ENCODE results near the gene ATAD3B. TPM values are rescaled to one million over a fixed set of nuclear protein-coding genes. Genes with fewer than 3 reads are reported as not detected.
"Not testable (repeated sequence)": the region's sequence is repeated elsewhere in the genome, so short reads cannot be mapped to it uniquely, and the experiment has no call there.

ATAD3B gene
- total RNA-seq, 2 donors from 2014 or later = 16.8 to 26.9 TPM

GRCh38 chr1:1482856-1483255, 11.3 kb downstream of the ATAD3B start:
- no peak overlapping the region for H3K4me3 ChIP-seq
- H3K36me3 ChIP-seq = peaks cover 7 to 32% of the 10 kb centered on the region in 2 donors
- no peak for DNase-seq (ENCODE audit: low spot score)
- no peak for TF ChIP-seq CTCF (IDR thresholded peaks at IDR 0.05)
- no peak for TF ChIP-seq POLR2AphosphoS5 (IDR thresholded peaks at IDR 0.05)
- no peak for TF ChIP-seq POLR2A (IDR thresholded peaks at IDR 0.05)
- H3K9me3 ChIP-seq = no peaks in the 10 kb centered on the region
- intact Hi-C loops (cut with DNase I) = no loop called here
- no peaks in the 10 kb centered on the region for H3K4me1 ChIP-seq (replicated peaks)
- H3K27ac ChIP-seq = no peak overlapping the region
- H3K27me3 ChIP-seq (replicated peaks; ENCODE audit: insufficient read depth) = no peaks in the 10 kb centered on the region
- WGBS = 97% methylated on average over 14 of the region's 14 CpGs

- DNase-seq (ENCODE audit: low spot score) = no peak
- H3K4me1 ChIP-seq (replicated peaks) = no peaks in the 10 kb centered on the region
- peaks cover 7 to 32% of the 10 kb centered on the region in 2 donors for H3K36me3 ChIP-seq
- WGBS = 96% methylated on average over 16 of the region's 16 CpGs
- H3K4me3 ChIP-seq = no peak overlapping the region
- no peak overlapping the region for H3K27ac ChIP-seq
- no peak for TF ChIP-seq CTCF (IDR thresholded peaks at IDR 0.05)
- no peak for TF ChIP-seq POLR2AphosphoS5 (IDR thresholded peaks at IDR 0.05)
- TF ChIP-seq POLR2A (IDR thresholded peaks at IDR 0.05) = no peak
- intact Hi-C loops (cut with DNase I) = no loop called here
- H3K27me3 ChIP-seq (replicated peaks; ENCODE audit: insufficient read depth) = no peaks in the 10 kb centered on the region
- no peaks in the 10 kb centered on the region for H3K9me3 ChIP-seq
Measured at GRCh38 chr1:1483714-1484113, 12.1 kb downstream of the ATAD3B start.

GRCh38 chr1:1484976-1485750, 13.6 kb downstream of the ATAD3B start:
- H3K27me3 ChIP-seq (replicated peaks; ENCODE audit: insufficient read depth); H3K27ac ChIP-seq; H3K9me3 ChIP-seq; H3K4me3 ChIP-seq; DNase-seq (ENCODE audit: low spot score); H3K4me1 ChIP-seq (replicated peaks); intact Hi-C loops (cut with DNase I): not testable (repeated sequence)
- WGBS = 93% methylated on average over 37 of the region's 46 CpGs
- H3K36me3 ChIP-seq = peaks cover 6 to 24% of the 10 kb centered on the region in 2 donors

GRCh38 chr1:1485755-1486317, 14.3 kb downstream of the ATAD3B start:
- H3K4me3 ChIP-seq; H3K9me3 ChIP-seq; H3K27ac ChIP-seq; DNase-seq (ENCODE audit: low spot score); intact Hi-C loops (cut with DNase I); H3K27me3 ChIP-seq (replicated peaks; ENCODE audit: insufficient read depth); H3K4me1 ChIP-seq (replicated peaks): not testable (repeated sequence)
- 73% methylated on average over 30 of the region's 31 CpGs for WGBS
- H3K36me3 ChIP-seq = peaks cover 3 to 20% of the 10 kb centered on the region in 2 donors

- Histone ChIP-seq H3K4me1 (replicated peaks) (no peaks in the 10 kb centered on the region), H3K4me3 (no peak overlapping the region), H3K9me3 (no peaks in the 10 kb centered on the region), H3K27ac (no peak overlapping the region), H3K36me3 (peaks cover 3 to 12% of the 10 kb centered on the region in 2 donors), H3K27me3 (replicated peaks; ENCODE audit: insufficient read depth) (no peaks in the 10 kb centered on the region)
- intact Hi-C loops (cut with DNase I) = no loop called here
- WGBS = 93% methylated on average over 18 of the region's 18 CpGs
- TF ChIP-seq POLR2AphosphoS5 (IDR thresholded peaks at IDR 0.05) (no peak), POLR2A (IDR thresholded peaks at IDR 0.05) (no peak), CTCF (IDR thresholded peaks at IDR 0.05) (no peak)
- no peak for DNase-seq (ENCODE audit: low spot score)
Measured at GRCh38 chr1:1487701-1488100, 16.1 kb downstream of the ATAD3B start.

GRCh38 chr1:1489231-1489630, 17.7 kb downstream of the ATAD3B start:
- no peak overlapping the region for H3K4me3 ChIP-seq
- WGBS = 94% methylated on average over 16 of the region's 16 CpGs
- H3K27ac ChIP-seq = no peak overlapping the region
- no peaks in the 10 kb centered on the region for H3K4me1 ChIP-seq (replicated peaks)
- no peaks in the 10 kb centered on the region for H3K27me3 ChIP-seq (replicated peaks; ENCODE audit: insufficient read depth)
- intact Hi-C loops (cut with DNase I) = no loop called here
- peaks cover 0 to 3% of the 10 kb centered on the region in 2 donors for H3K36me3 ChIP-seq
- no peaks in the 10 kb centered on the region for H3K9me3 ChIP-seq
- DNase-seq (ENCODE audit: low spot score) = no peak
- TF ChIP-seq POLR2A (IDR thresholded peaks at IDR 0.05) (no peak), POLR2AphosphoS5 (IDR thresholded peaks at IDR 0.05) (no peak), CTCF (IDR thresholded peaks at IDR 0.05) (no peak)

Data from prostate gland (tissue), 2 donors.